Measurements from ENCODE around the gene ZFAND5. TPM values are rescaled to one million over a fixed set of nuclear protein-coding genes. Genes with fewer than 3 reads are reported as not detected.
A peak's percentile ranks its signal among the peaks of the same experiment; 100 is the strongest.

The ZFAND5 gene
- total RNA-seq, 1 donor from 2014 or later: 218 TPM

GRCh38 chr9:72382405-72382804 is 17.4 kb upstream of the ZFAND5 start:
- Mint-ChIP-seq H3K9me3 (ENCODE audit: unreplicated experiment) (peaks cover 4% of the 10 kb centered on the region), H3K4me1 (ENCODE audit: low read depth, unreplicated experiment) (peaks cover 21% of the 10 kb centered on the region), H3K27ac (ENCODE audit: unreplicated experiment) (peak overlapping the region; percentile 88), H3K4me3 (ENCODE audit: unreplicated experiment) (peak overlapping the region; percentile 14), H3K27me3 (ENCODE audit: unreplicated experiment) (peaks cover 3% of the 10 kb centered on the region), H3K36me3 (ENCODE audit: unreplicated experiment) (no peaks in the 10 kb centered on the region)
- no peak for DNase-seq
- TF ChIP-seq CTCF (IDR thresholded peaks at IDR 0.05; ENCODE audit: partially characterized antibody, unreplicated experiment): no peak

GRCh38 chr9:72377041-72377440 is 12.0 kb upstream of the ZFAND5 start:
- H3K4me1 Mint-ChIP-seq (ENCODE audit: low read depth, unreplicated experiment): peaks cover 6% of the 10 kb centered on the region
- H3K27me3 Mint-ChIP-seq (ENCODE audit: unreplicated experiment): peaks cover 4% of the 10 kb centered on the region
- no peak overlapping the region for H3K4me3 Mint-ChIP-seq (ENCODE audit: unreplicated experiment)
- H3K9me3 Mint-ChIP-seq (ENCODE audit: unreplicated experiment): peaks cover 4% of the 10 kb centered on the region
- no peak for TF ChIP-seq CTCF (IDR thresholded peaks at IDR 0.05; ENCODE audit: partially characterized antibody, unreplicated experiment)
- no peaks in the 10 kb centered on the region for H3K36me3 Mint-ChIP-seq (ENCODE audit: unreplicated experiment)
- H3K27ac Mint-ChIP-seq (ENCODE audit: unreplicated experiment): no peak overlapping the region
- no peak for DNase-seq

- no peak overlapping the region for H3K4me3 Mint-ChIP-seq (ENCODE audit: unreplicated experiment)
- DNase-seq: no peak
- H3K9me3 Mint-ChIP-seq (ENCODE audit: unreplicated experiment): no peaks in the 10 kb centered on the region
- H3K27me3 Mint-ChIP-seq (ENCODE audit: unreplicated experiment): peaks cover 5% of the 10 kb centered on the region
- no peaks in the 10 kb centered on the region for H3K4me1 Mint-ChIP-seq (ENCODE audit: low read depth, unreplicated experiment)
- no peak for TF ChIP-seq CTCF (IDR thresholded peaks at IDR 0.05; ENCODE audit: partially characterized antibody, unreplicated experiment)
- no peaks in the 10 kb centered on the region for H3K36me3 Mint-ChIP-seq (ENCODE audit: unreplicated experiment)
- no peak overlapping the region for H3K27ac Mint-ChIP-seq (ENCODE audit: unreplicated experiment)
These were observed 6.1 kb upstream of the ZFAND5 start for GRCh38 chr9:72371151-72371550.

- Mint-ChIP-seq H3K4me1 (ENCODE audit: low read depth, unreplicated experiment) (peaks cover 5% of the 10 kb centered on the region), H3K27ac (ENCODE audit: unreplicated experiment) (peak overlapping the region; percentile 100)
- DNase-seq: peak; percentile 78
These were observed 683 bp upstream of the ZFAND5 start for GRCh38 chr9:72365525-72366256.

More at GRCh38 chr9:72365525-72366256, 683 bp upstream of the ZFAND5 start:
- peaks cover 18% of the 10 kb centered on the region for H3K27me3 Mint-ChIP-seq (ENCODE audit: unreplicated experiment)
- H3K9me3 Mint-ChIP-seq (ENCODE audit: unreplicated experiment): peaks cover 16% of the 10 kb centered on the region
- no peak for TF ChIP-seq CTCF (IDR thresholded peaks at IDR 0.05; ENCODE audit: partially characterized antibody, unreplicated experiment)
- H3K4me3 Mint-ChIP-seq (ENCODE audit: unreplicated experiment): peak overlapping the region; percentile 92
- H3K36me3 Mint-ChIP-seq (ENCODE audit: unreplicated experiment): no peaks in the 10 kb centered on the region
